DOHH2 (cell line): ENCODE measurements around the gene NRXN3.

Experiments
- CTCF ChIP-seq: fragments of 200-600 bp; sonication (generic); IDR thresholded peaks from one replicate; pipeline ENCODE4 v1.5.1; 2014; ENCODE audit warnings: antibody characterized with exemption, mild to moderate bottlenecking, low read depth, low read length; ENCODE audit not compliant: poor library complexity, severe bottlenecking
- EZH2phosphoT487 ChIP-seq: fragments of 200-600 bp; sonication (generic); IDR thresholded peaks from 2 replicates; pipeline ENCODE4 v1.6.1; 2017; ENCODE audit warnings: borderline replicate concordance, mild to moderate bottlenecking, antibody characterized with exemption, low read length, moderate library complexity, mixed read lengths

- TF ChIP-seq CTCF (no peak), EZH2phosphoT487 (no peak)
Observed at GRCh38 chr14:79337761-79338160, 1167.6 kb downstream of the NRXN3 start.
